ENCODE measurements around the gene MGME1.
A peak's percentile ranks its signal among the peaks of the same experiment; 100 is the strongest.
"Not testable (repeated sequence)": the region's sequence is repeated elsewhere in the genome, so short reads cannot be mapped to it uniquely, and the experiment has no call there.

MGME1 gene

DNA sequence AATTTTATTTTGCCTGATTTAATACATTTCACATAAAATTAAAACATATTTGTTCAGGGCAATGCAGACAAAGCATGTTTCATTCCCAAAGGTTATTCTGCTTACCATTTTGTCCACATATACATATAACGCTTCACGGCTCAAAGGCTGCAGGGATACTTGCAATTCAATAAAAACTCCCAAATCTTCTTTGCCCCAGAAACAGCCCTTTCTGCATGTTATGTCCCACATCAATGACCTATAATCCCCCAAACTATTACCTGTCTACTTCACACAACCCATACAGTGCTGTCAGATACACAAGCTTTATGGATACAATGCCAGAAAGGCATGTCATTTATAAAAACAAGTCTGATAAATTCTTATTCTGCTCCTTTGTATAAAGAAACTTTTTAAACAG, 20.4 kb upstream of the MGME1 start:
- Mint-ChIP-seq H3K36me3 (ENCODE audit: low read depth) (peaks cover 72% of the 10 kb centered on the region), H3K27ac (no peak overlapping the region), H3K27me3 (ENCODE audit: low read depth) (no peaks in the 10 kb centered on the region), H3K4me3 (no peak overlapping the region), H3K9me3 (no peaks in the 10 kb centered on the region), H3K4me1 (ENCODE audit: low read depth) (peaks cover 14% of the 10 kb centered on the region)

- H3K27me3 Mint-ChIP-seq (ENCODE audit: low read depth), result no peaks in the 10 kb centered on the region
- H3K9me3 Mint-ChIP-seq, result no peaks in the 10 kb centered on the region
- H3K36me3 Mint-ChIP-seq (ENCODE audit: low read depth), result peaks cover 75% of the 10 kb centered on the region
- H3K4me1 Mint-ChIP-seq (ENCODE audit: low read depth), result peaks cover 15% of the 10 kb centered on the region
- no peak overlapping the region for H3K27ac Mint-ChIP-seq
- H3K4me3 Mint-ChIP-seq, result no peak overlapping the region
Observed at GRCh38 chr20:17949899-17950298, 18.9 kb upstream of the MGME1 start.

GRCh38 chr20:17950670-17951069, 18.1 kb upstream of the MGME1 start:
- Mint-ChIP-seq H3K9me3 (no peaks in the 10 kb centered on the region), H3K27me3 (ENCODE audit: low read depth) (no peaks in the 10 kb centered on the region), H3K4me3 (no peak overlapping the region), H3K27ac (no peak overlapping the region), H3K4me1 (ENCODE audit: low read depth) (peaks cover 20% of the 10 kb centered on the region), H3K36me3 (ENCODE audit: low read depth) (peaks cover 76% of the 10 kb centered on the region)

GRCh38 chr20:17951323-17951722, 17.5 kb upstream of the MGME1 start:
- peaks cover 78% of the 10 kb centered on the region for H3K36me3 Mint-ChIP-seq (ENCODE audit: low read depth)
- H3K9me3 Mint-ChIP-seq, result no peaks in the 10 kb centered on the region
- no peak overlapping the region for H3K4me3 Mint-ChIP-seq
- H3K4me1 Mint-ChIP-seq (ENCODE audit: low read depth), result peaks cover 25% of the 10 kb centered on the region
- H3K27me3 Mint-ChIP-seq (ENCODE audit: low read depth), result no peaks in the 10 kb centered on the region
- H3K27ac Mint-ChIP-seq, result no peak overlapping the region

DNA sequence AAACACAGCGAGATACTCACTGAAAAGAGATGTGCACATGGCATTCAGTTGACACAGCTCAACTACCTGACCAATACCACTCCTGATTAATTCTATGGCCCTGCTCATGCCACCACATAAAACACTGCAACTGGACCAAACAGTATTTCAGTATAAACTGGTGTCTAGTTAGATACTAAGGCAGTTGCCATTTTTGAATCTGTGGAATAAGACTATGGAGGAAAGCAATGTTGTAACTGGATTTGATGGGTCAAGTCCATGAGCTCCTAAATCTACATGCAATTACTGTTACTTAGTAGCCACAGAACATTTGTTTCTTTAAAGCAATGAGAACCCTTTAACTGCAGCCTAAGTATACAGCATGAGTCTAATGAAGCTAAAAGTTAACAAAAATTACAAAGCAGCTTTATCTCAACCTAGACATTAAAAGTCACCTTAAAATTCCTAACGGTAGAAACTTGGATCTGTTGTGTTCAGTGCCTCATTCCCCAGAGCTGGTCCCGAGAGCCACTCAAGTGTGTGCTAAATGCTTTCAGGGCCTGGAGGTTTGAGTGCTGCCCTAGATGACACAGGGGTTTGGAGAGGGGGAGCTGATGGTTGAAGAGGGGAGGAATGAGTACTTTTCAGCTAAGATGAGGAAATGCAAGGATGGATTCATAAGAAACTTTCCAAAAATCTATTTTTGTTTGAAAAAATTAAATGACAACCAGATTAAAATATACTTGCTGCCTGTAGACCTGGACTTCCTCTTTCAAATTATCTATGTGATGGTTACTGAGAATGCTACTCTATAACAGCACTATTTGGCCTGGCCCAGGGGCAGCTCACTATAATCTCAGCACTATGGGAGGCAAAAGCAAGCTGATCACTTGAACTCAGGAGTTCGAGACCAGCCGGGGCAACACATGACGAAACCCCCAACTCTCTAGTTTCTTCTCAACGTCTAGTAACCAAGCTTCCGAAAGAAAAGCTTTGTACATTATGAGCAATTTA, 15.8 kb upstream of the MGME1 start:
- peaks cover 32% of the 10 kb centered on the region for H3K4me1 Mint-ChIP-seq (ENCODE audit: low read depth)
- no peaks in the 10 kb centered on the region for H3K9me3 Mint-ChIP-seq
- H3K4me3 Mint-ChIP-seq, result no peak overlapping the region
- no peaks in the 10 kb centered on the region for H3K27me3 Mint-ChIP-seq (ENCODE audit: low read depth)
- H3K27ac Mint-ChIP-seq, result peak overlapping the region; percentile 38
- H3K36me3 Mint-ChIP-seq (ENCODE audit: low read depth), result peaks cover 71% of the 10 kb centered on the region

DNA sequence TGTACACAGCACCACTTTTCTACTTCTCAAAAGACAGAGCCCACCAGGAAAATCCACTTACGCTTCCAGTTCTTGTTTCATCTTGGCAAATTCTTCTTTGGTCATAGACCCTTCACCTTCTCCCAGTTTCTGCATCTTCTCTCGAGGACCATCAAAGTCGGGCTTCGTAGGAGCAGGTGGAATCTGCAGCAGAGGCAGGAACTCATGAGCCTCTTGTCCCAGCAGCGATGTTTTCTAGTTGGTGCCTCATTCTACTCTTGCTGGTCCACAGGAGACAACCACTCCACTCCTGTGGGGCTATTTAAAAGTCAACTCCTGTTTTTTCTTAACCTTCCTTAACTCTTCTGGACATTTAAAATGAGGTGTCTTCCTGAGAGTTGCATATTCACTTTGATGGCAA, 14.9 kb upstream of the MGME1 start:
- Mint-ChIP-seq H3K27me3 (ENCODE audit: low read depth) (no peaks in the 10 kb centered on the region), H3K9me3 (no peaks in the 10 kb centered on the region), H3K4me3 (no peak overlapping the region), H3K27ac (no peak overlapping the region), H3K4me1 (ENCODE audit: low read depth) (peaks cover 38% of the 10 kb centered on the region), H3K36me3 (ENCODE audit: low read depth) (peaks cover 64% of the 10 kb centered on the region)

GRCh38 chr20:17955302-17955701, 13.5 kb upstream of the MGME1 start:
- H3K27me3 Mint-ChIP-seq (ENCODE audit: low read depth), result no peaks in the 10 kb centered on the region
- no peaks in the 10 kb centered on the region for H3K9me3 Mint-ChIP-seq
- H3K4me3 Mint-ChIP-seq, result no peak overlapping the region
- peaks cover 47% of the 10 kb centered on the region for H3K4me1 Mint-ChIP-seq (ENCODE audit: low read depth)
- H3K36me3 Mint-ChIP-seq (ENCODE audit: low read depth), result peaks cover 59% of the 10 kb centered on the region
- H3K27ac Mint-ChIP-seq, result peak overlapping the region; percentile 73

- Mint-ChIP-seq H3K27me3 (ENCODE audit: low read depth) (no peaks in the 10 kb centered on the region), H3K27ac (peak overlapping the region; percentile 73), H3K4me1 (ENCODE audit: low read depth) (peaks cover 52% of the 10 kb centered on the region), H3K36me3 (ENCODE audit: low read depth) (peaks cover 52% of the 10 kb centered on the region), H3K9me3 (no peaks in the 10 kb centered on the region), H3K4me3 (no peak overlapping the region)
Observed at GRCh38 chr20:17956099-17956685, 12.6 kb upstream of the MGME1 start.

GRCh38 chr20:17957505-17958363, 11.1 kb upstream of the MGME1 start:
- H3K27me3 Mint-ChIP-seq (ENCODE audit: low read depth), result no peaks in the 10 kb centered on the region
- H3K4me3 Mint-ChIP-seq, result no peak overlapping the region
- peaks cover 46% of the 10 kb centered on the region for H3K36me3 Mint-ChIP-seq (ENCODE audit: low read depth)
- peak overlapping the region; percentile 29 for H3K27ac Mint-ChIP-seq
- H3K9me3 Mint-ChIP-seq, result no peaks in the 10 kb centered on the region
- H3K4me1 Mint-ChIP-seq (ENCODE audit: low read depth), result peaks cover 64% of the 10 kb centered on the region

- Mint-ChIP-seq H3K4me3 (peak overlapping the region; percentile 19), H3K27me3 (ENCODE audit: low read depth) (no peaks in the 10 kb centered on the region), H3K9me3 (no peaks in the 10 kb centered on the region), H3K4me1 (ENCODE audit: low read depth) (peaks cover 69% of the 10 kb centered on the region), H3K27ac (peak overlapping the region; percentile 82), H3K36me3 (ENCODE audit: low read depth) (peaks cover 44% of the 10 kb centered on the region)
Observed at GRCh38 chr20:17958373-17959256, 10.2 kb upstream of the MGME1 start.

GRCh38 chr20:17959257-17959627, 9.6 kb upstream of the MGME1 start:
- Mint-ChIP-seq H3K27me3 (ENCODE audit: low read depth) (no peaks in the 10 kb centered on the region), H3K27ac (peak overlapping the region; percentile 82), H3K4me1 (ENCODE audit: low read depth) (peaks cover 70% of the 10 kb centered on the region), H3K4me3 (peak overlapping the region; percentile 14), H3K36me3 (ENCODE audit: low read depth) (peaks cover 45% of the 10 kb centered on the region), H3K9me3 (no peaks in the 10 kb centered on the region)

DNA sequence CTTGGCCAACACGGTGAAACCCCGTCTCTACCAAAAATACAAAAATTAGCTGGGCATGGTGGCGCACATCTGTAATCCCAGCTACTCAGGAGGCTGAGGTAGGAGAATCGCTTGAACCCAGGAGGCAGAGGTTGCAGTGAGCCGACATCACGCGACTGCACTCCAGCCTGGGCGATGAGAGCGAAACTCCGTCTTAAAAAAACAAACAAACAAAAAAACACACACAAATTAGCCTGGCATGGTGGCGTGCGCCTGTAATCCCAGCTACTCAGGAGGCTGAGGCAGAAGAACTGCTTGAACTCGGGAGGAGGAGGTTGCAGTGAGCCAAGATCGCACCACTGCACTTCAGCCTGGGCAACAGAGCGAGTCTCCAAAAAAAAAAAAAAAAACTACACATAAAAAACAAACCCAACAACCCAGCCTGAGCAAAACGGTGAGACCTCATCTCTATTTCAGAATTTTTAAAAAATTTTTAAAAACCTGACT, 8.4 kb upstream of the MGME1 start:
- not testable (repeated sequence) for H3K27ac Mint-ChIP-seq; H3K4me3 Mint-ChIP-seq; H3K9me3 Mint-ChIP-seq; H3K27me3 Mint-ChIP-seq (ENCODE audit: low read depth)
- H3K4me1 Mint-ChIP-seq (ENCODE audit: low read depth), result peaks cover 74% of the 10 kb centered on the region
- peaks cover 41% of the 10 kb centered on the region for H3K36me3 Mint-ChIP-seq (ENCODE audit: low read depth)

DNA sequence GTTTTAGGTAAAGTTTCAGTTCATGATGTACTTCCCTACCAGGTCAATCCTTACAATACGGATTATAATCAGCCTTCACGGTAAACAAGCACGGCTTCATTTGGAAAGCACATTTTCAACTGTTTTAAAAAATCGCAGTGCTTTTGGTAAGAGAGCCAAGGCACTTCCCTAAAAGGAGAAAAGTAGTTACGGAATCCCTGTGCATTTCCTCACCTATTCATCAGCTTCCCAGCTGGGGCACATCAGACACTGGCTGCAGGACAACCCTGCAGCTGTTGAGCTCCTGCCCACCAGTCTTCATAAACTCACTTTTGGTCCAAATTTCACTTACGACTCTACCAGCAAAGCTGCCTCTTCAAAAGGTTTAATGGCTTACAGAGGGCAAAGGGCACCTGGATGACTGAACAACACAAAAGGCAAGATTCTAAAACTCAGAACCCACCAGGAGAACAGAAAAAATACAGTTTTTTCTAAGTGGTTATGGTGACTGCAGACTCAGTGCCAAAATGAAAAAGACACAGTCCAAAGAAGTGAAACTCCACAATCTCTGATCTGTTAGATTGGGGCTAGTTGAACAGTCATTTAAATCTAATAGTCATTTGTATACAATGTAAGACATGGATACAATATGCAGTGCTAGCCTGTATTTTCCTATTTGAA, 7.8 kb upstream of the MGME1 start:
- H3K36me3 Mint-ChIP-seq (ENCODE audit: low read depth), result peaks cover 40% of the 10 kb centered on the region
- H3K27ac Mint-ChIP-seq, result peak overlapping the region; percentile 78
- H3K4me3 Mint-ChIP-seq, result peak overlapping the region; percentile 29
- H3K9me3 Mint-ChIP-seq, result no peaks in the 10 kb centered on the region
- no peaks in the 10 kb centered on the region for H3K27me3 Mint-ChIP-seq (ENCODE audit: low read depth)
- peaks cover 75% of the 10 kb centered on the region for H3K4me1 Mint-ChIP-seq (ENCODE audit: low read depth)
